Measurements from ENCODE around the gene GAA. TPM values are rescaled to one million over a fixed set of nuclear protein-coding genes. Genes with fewer than 3 reads are reported as not detected.

Gene GAA
- total RNA-seq, 1 experiment from 2014 or later: 30.3 TPM

DNA sequence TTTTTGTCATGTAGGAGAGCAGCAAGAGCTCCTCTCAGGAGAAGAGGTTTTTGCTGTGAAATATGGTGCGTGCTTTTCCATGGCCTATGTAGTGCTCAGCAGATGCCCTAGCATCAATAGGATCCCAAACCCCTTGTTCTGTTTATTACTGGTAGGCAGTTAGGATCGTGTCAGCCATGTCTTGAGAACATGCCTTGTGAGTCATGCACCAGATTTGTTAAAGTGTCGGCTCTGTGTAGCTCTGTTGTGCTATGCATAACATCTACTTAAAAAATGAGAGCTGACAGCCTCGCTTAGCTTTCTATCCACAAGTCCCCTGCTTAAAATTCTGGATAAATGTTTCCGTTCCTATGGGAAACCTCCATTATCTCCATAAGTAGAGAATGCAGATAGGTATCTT is 50.0 kb downstream of the GAA start:
- no peaks in the 10 kb centered on the region; the same call in 1 of the 2 replicates for H3K4me1 ChIP-seq (ENCODE audit: insufficient read depth, low read length)
- no peak overlapping the region for H2AFZ ChIP-seq (ENCODE audit: low read length)
- no peaks in the 10 kb centered on the region for H4K20me1 ChIP-seq (ENCODE audit: control insufficient read depth, insufficient read depth, insufficient read length)
- no peak overlapping the region for H3K4me2 ChIP-seq (ENCODE audit: insufficient read depth, insufficient read length, low read length)
- no peak overlapping the region for H3K4ac ChIP-seq (ENCODE audit: low read depth, low read length)
- no peak overlapping the region for H3K9ac ChIP-seq (ENCODE audit: extremely low read depth, insufficient read length, low read length)
- H3K79me1 ChIP-seq (ENCODE audit: insufficient read depth, low read depth, low read length, poor library complexity, severe bottlenecking): no peaks in the 10 kb centered on the region
- H2BK15ac ChIP-seq (ENCODE audit: low read depth, low read length): no peak overlapping the region
- Mint-ChIP-seq H3K4me1 (peaks cover 43 to 63% of the 10 kb centered on the region in 2 experiments), H3K4me3 (no peak overlapping the region), H3K9me3 (peaks cover 19 to 20% of the 10 kb centered on the region in 2 experiments), H3K27me3 (ENCODE audit: low read depth) (peaks cover 20% of the 10 kb centered on the region), H3K27ac (no peak overlapping the region), H3K36me3 (ENCODE audit: insufficient read depth in 1 of 3, low read depth in 3 of 3) (peaks cover 12 to 20% (median 13%) of the 10 kb centered on the region in 3 experiments)
- H3K18ac ChIP-seq (ENCODE audit: insufficient read length, low read depth, low read length): no peak overlapping the region
- H3K27ac ChIP-seq (ENCODE audit: insufficient read length, low read depth, low read length): no peak overlapping the region
- H3T11ph ChIP-seq (ENCODE audit: low read length): no peak overlapping the region
- H3K23me2 ChIP-seq (ENCODE audit: insufficient read length, low read depth, low read length, poor library complexity, severe bottlenecking): peaks cover under 1% of the 10 kb centered on the region
- no peak overlapping the region for H3K56ac ChIP-seq (ENCODE audit: insufficient read length, low read depth, low read length)
- H3K79me2 ChIP-seq (ENCODE audit: insufficient read depth, low read length): peaks cover 3% of the 10 kb centered on the region; the same call in 1 of the 2 replicates
- no peak overlapping the region for H3K23ac ChIP-seq (ENCODE audit: insufficient read length, low read depth, low read length)
- no peaks in the 10 kb centered on the region for H3K9me3 ChIP-seq (ENCODE audit: control insufficient read depth, low read depth, low read length)
- H2AK5ac ChIP-seq (ENCODE audit: insufficient read length, low read length): no peak overlapping the region
- H2BK5ac ChIP-seq (ENCODE audit: insufficient read length, low read length): no peak overlapping the region
- H2BK120ac ChIP-seq (ENCODE audit: low read depth, low read length, poor library complexity, severe bottlenecking): no peak overlapping the region
- no peak overlapping the region for H4K5ac ChIP-seq (ENCODE audit: insufficient read length, low read depth, low read length)
- H2BK20ac ChIP-seq (ENCODE audit: low read depth, low read length, poor library complexity, severe bottlenecking): no peak overlapping the region
- no peaks in the 10 kb centered on the region for H3K27me3 ChIP-seq (ENCODE audit: insufficient read depth, low read length)
- no peak for DNase-seq
- TF ChIP-seq, protein P1, sequence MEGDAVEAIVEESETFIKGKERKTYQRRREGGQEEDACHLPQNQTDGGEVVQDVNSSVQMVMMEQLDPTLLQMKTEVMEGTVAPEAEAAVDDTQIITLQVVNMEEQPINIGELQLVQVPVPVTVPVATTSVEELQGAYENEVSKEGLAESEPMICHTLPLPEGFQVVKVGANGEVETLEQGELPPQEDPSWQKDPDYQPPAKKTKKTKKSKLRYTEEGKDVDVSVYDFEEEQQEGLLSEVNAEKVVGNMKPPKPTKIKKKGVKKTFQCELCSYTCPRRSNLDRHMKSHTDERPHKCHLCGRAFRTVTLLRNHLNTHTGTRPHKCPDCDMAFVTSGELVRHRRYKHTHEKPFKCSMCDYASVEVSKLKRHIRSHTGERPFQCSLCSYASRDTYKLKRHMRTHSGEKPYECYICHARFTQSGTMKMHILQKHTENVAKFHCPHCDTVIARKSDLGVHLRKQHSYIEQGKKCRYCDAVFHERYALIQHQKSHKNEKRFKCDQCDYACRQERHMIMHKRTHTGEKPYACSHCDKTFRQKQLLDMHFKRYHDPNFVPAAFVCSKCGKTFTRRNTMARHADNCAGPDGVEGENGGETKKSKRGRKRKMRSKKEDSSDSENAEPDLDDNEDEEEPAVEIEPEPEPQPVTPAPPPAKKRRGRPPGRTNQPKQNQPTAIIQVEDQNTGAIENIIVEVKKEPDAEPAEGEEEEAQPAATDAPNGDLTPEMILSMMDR (conservative IDR thresholded peaks at IDR 0.05): no peak
- no CpG with 5 or more reads among the region's 5 CpGs for WGBS (ENCODE audit: extremely low coverage, insufficient read length, low lambda C conversion rate)
- no peak overlapping the region for H2BK12ac ChIP-seq (ENCODE audit: insufficient read length, low read depth, low read length)
- H4K91ac ChIP-seq (ENCODE audit: insufficient read length, low read depth, low read length): no peak overlapping the region
- no peak overlapping the region for H3K14ac ChIP-seq (ENCODE audit: insufficient read depth, low read length)
- H4K8ac ChIP-seq (replicated peaks; ENCODE audit: insufficient read length, low read depth, low read length): no peak overlapping the region

Data from H9 (cell line).